Motor neuron (in vitro differentiated cells): Measurements from ENCODE around the gene ADRB1. TPM values are rescaled to one million over a fixed set of nuclear protein-coding genes. Genes with fewer than 3 reads are reported as not detected.

Experiments
- ATAC-seq, 8 experiments: fragments of 200-7000 bp; cut with Tn5 transposase; replicated peaks in 6 of 8; 2 replicates each; pipeline ENCODE4 v1.8.0; 2021; ENCODE audit warnings: mild to moderate bottlenecking in 8 of 8, moderate library complexity in 8 of 8
- H3K27ac ChIP-seq, 2 donors: fragments of 250-450 bp; sonication (Bioruptor Pico); 2 replicates each; pipeline ENCODE4 v1.9.0; 2021; ENCODE audit warnings: antibody characterized with exemption in 2 of 2, mild to moderate bottlenecking in 2 of 2, moderate library complexity in 1 of 2
- H3K4me1 ChIP-seq, 2 donors: fragments of 250-450 bp; sonication (Bioruptor Pico); replicated peaks in 1 of 2; 2 replicates each; pipeline ENCODE4 v1.6.1; 2021; ENCODE audit warnings: antibody characterized with exemption in 2 of 2, mild to moderate bottlenecking in 2 of 2, moderate library complexity in 1 of 2
- H3K4me3 ChIP-seq, 5 donors: fragments of 250-450 bp; sonication (Bioruptor Pico); 2 replicates each; pipeline ENCODE4 v1.9.0; 2021; ENCODE audit warnings: antibody characterized with exemption in 5 of 5, mild to moderate bottlenecking in 5 of 5, moderate library complexity in 4 of 5
- WGBS, 10 experiments: fragments of 450-650 bp; shearing (Covaris generic); methylation state at CpG; one replicate each; pipeline ENCODE4 v1.0.0; 2022; 5-methylcytosine and 5-hydroxymethylcytosine counted together
- in situ Hi-C, 9 experiments: fragments of 400-800 bp; cut with MboI; loops; one replicate each; pipeline ENCODE4 v1.15.0; 2021; ENCODE audit warnings: low sequenced_read_pairs in 9 of 9, low pct_unique_long_range_greater_than_20kb in 2 of 9; ENCODE audit not compliant: unreplicated experiment in 9 of 9
- total RNA-seq, 8 experiments: library from RNA; unstranded; fragments of 300-600 nt; gene quantifications; 2 replicates each; pipeline versions ENCODE4 v1.2.3 to v1.2.4, GENCODE V29; 2022

ADRB1 gene
- total RNA-seq, 8 experiments from 2014 or later, result 0.05 to 0.47 (median 0.22) TPM; not detected in 1

DNA sequence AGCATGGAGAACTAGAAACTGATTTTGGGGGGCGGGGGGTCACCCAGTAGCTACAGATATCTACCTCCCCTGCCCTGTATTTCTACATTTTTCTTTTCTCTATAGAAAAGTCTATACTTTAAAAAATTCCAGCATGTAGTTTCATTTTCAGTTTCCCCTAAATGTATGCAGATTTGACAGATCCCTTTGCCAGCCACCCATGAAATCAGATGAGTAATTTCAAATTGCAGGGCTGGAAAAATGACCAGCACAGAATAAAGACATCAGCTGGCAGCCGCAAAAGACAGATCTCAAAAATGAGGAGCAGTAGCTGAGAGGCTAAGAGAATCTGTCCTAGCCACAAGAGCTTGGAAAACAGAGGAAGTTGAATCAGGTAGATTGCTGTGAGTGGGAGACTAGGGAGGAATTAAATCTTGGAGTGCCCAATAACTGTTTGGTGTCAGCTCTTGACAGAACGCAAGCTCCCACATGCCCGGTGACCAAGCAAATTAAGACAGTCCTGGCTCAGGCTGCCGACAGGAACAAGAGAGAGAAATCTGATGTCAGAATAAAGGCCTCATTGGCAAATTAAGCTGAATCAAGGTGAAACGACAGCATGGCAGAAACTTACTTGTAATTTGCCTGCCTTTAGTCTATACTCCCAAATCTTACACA lies 24.5 kb downstream of the ADRB1 start:
- peak in 2 of 8 experiments; percentile 65 to 75 for ATAC-seq
- 10 to 100% (median 74%) methylated on average over 1 to 6 of the region's 6 CpGs for WGBS, 10 experiments
- Histone ChIP-seq H3K4me3 (no peak overlapping the region), H3K4me1 (peaks cover 15 to 21% of the 10 kb centered on the region in 2 donors), H3K27ac (no peak overlapping the region)
- in situ Hi-C loops, result no loop called here

DNA sequence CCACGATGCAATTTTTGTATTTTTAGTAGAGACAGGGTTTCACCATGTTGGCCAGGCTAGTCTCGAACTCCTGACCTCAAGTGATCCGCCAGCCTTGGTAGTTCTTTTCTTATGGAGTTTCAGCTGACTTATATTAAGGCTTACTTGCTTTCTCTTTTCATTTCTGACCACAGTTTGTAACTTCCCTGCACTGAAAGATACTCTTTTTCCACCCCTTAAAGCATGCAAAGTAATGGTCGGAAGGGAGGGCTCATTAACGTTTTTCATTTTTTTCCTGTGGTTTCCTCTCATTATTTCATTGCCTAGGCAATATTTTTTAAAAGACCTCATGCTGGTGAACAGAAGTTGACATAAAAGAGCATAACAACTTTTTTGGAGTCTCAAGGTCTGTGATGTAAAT lies 27.0 kb downstream of the ADRB1 start:
- peak in 1 of 8 experiments; percentile 13 for ATAC-seq
- WGBS, 10 experiments, result 44 to 93% (median 70%) methylated on average over 2 to 5 of the region's 5 CpGs
- Histone ChIP-seq H3K4me3 (no peak overlapping the region), H3K4me1 (peaks cover 9 to 14% of the 10 kb centered on the region in 2 donors), H3K27ac (no peak overlapping the region)
- in situ Hi-C loops, result no loop called here

DNA sequence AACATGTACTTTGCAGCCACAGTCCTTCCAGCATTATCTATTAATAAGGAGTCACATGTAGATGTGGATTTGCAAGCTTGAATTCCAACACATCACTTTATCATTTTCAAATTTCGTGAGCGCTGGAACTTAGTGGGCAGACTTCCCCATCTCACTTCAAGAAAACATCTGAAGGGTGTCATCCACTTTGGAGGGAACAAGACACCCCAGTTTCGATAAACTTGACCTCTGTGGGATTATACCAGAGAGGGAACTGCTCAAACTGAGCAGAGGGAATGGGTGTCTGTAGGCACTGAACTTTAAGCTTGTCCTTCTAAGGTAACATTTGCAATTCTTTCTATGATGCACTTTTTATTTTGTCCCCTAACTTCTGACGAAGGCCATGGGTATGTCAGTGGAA lies 27.5 kb downstream of the ADRB1 start:
- peak in 1 of 8 experiments; percentile 32 for ATAC-seq
- H3K27ac ChIP-seq, result no peak overlapping the region
- in situ Hi-C loops, result no loop called here
- 20 to 100% (median 76%) methylated on average over 1 to 4 of the region's 4 CpGs; no CpG with 5 or more reads in 1 of the 10 experiments for WGBS, 10 experiments
- peaks cover 9 to 13% of the 10 kb centered on the region in 2 donors for H3K4me1 ChIP-seq
- no peak overlapping the region for H3K4me3 ChIP-seq

DNA sequence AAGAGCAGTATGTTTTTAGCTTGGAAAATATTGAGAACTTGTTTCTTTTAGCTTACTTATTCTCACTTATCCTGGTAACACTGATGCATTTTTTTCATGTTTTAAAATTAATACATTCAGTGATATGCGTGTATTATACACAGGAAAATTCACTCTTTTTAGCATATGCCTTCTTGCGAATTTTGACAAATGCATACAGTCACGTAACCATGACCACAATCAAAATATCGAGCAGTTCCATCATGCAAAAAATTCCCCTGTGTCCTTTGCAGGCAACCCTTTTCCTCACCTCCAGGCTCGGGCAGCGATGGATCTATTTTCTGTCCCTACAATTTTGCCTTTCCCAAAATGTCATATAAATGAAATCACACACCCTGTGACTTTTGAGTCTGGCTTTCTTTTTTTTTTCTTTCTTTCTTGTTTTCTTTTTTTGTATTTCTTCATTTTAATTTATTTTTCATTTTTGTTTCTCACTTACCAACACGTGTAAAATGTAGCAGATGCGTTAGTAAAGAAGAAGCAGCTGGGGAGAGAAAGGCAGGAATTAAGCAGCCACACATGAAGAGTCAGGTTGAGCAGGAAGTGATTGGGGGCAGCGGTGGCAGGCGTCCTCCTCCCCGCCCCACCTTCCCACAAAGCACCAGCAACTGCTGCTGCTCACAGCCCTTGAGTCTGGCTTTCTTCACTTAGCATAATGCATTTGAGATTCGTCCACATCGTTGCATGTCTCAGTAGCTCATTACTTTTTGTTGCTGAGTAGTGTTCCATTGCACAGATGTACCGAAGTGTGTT lies 29.9 kb downstream of the ADRB1 start:
- in situ Hi-C loops, result no loop called here
- 27 to 97% (median 75%) methylated on average over 7 to 14 of the region's 14 CpGs for WGBS, 10 experiments
- ATAC-seq, result peak in 2 of 8 experiments; percentile 38 to 61
- Histone ChIP-seq H3K4me1 (peaks cover 0 to 4% of the 10 kb centered on the region in 2 donors), H3K4me3 (no peak overlapping the region), H3K27ac (no peak overlapping the region)

DNA sequence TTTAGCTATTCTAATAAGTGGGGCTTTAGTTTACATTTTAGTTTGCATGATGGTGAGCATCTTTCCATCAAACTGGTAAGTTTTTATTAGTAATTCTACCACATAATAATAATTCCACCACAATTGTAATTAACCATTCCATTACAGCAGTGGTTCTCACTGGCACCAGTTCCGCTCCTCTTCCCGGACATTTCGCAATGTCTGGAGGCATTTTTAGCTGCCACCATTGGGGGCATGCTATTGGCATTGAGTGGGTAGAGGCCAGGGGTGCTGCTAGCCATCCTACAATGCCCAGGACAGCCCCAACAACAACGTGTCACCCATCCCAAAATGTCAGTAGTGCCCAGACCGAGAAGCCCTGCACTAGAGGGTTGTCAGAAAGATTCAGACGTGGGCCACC lies 31.4 kb downstream of the ADRB1 start:
- in situ Hi-C loops, result no loop called here
- WGBS, 10 experiments, result 75 to 100% (median 95%) methylated on average over 1 to 4 of the region's 6 CpGs; no CpG with 5 or more reads in 2 of the 10 experiments
- no peak for ATAC-seq
- peaks cover 0 to 4% of the 10 kb centered on the region in 2 donors for H3K4me1 ChIP-seq
- H3K4me3 ChIP-seq, result no peak overlapping the region
- no peak overlapping the region for H3K27ac ChIP-seq

DNA sequence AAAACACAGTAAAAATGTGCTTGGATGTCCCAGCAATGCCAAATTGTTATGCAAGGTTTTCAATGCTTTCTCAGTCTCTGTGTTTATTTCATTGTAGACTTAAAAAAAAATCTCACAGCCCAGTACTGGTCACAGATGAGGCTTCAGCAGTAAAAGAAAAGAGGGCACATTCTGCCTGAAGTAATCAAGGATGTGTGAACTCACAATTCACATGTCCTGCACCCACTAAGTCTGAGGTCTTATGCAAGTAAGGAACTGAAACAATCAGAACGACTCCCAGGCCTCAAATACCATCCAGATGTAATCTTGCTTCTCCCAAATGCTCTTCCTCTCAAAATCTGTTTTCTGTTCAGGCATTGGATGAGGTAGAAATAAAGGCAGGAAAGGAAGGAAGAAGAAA lies 33.7 kb downstream of the ADRB1 start:
- in situ Hi-C loops, result no loop called here
- Histone ChIP-seq H3K27ac (no peak overlapping the region), H3K4me3 (no peak overlapping the region), H3K4me1 (peaks cover 0 to 2% of the 10 kb centered on the region in 2 donors)
- no peak for ATAC-seq
- WGBS, 10 experiments, result 30 to 100% (median 60%) methylated on average over 1 of the region's 1 CpG; no CpG with 5 or more reads in 5 of the 10 experiments

DNA sequence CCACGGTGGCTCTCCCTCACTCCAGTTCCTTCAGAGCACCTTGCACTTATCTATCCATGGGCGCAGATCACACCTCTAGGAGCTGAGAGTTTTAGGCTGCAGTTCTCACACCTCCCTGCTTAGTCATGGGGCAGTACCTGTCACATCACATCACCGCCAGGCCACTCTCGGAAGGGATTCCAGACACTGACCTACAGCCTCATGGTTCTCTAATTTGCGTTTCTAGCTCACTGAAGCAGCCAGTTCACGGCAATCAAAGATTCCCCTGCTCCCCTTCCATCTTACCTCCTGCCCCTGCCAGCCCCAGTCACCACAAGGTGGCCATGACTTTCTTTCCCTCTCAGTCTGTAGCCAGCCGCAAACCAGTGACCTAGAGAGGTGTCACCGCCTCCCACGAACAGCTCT lies 34.2 kb downstream of the ADRB1 start:
- 40 to 90% (median 80%) methylated on average over 1 to 4 of the region's 9 CpGs; no CpG with 5 or more reads in 5 of the 10 experiments for WGBS, 10 experiments
- Histone ChIP-seq H3K4me1 (no peaks in the 10 kb centered on the region), H3K4me3 (no peak overlapping the region), H3K27ac (no peak overlapping the region)
- ATAC-seq, result no peak
- in situ Hi-C loops, result no loop called here

DNA sequence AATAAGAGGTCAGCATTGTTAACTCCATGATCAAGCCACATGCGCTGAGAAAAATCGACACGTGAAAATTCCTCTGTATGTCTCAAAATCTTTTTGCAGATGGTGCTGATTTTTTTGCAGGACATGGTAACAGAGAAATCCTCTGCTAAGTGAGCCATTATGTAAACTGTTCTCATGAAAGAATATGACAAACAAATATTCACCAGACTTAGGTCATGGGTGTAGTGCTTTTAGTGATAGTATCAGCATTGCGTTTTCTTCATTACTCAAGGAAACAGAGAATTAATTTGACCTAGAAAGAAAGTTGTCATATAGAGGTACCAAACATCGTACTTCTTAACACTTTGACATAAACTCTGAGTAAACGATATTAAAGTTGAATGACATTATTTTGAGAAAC lies 34.7 kb downstream of the ADRB1 start:
- Histone ChIP-seq H3K4me3 (no peak overlapping the region), H3K4me1 (no peaks in the 10 kb centered on the region), H3K27ac (no peak overlapping the region)
- in situ Hi-C loops, result no loop called here
- 18 to 100% (median 91%) methylated on average over 1 to 6 of the region's 6 CpGs; no CpG with 5 or more reads in 1 of the 10 experiments for WGBS, 10 experiments
- ATAC-seq, result peak in 3 of 8 experiments; percentile 22 to 77 (median 77)

DNA sequence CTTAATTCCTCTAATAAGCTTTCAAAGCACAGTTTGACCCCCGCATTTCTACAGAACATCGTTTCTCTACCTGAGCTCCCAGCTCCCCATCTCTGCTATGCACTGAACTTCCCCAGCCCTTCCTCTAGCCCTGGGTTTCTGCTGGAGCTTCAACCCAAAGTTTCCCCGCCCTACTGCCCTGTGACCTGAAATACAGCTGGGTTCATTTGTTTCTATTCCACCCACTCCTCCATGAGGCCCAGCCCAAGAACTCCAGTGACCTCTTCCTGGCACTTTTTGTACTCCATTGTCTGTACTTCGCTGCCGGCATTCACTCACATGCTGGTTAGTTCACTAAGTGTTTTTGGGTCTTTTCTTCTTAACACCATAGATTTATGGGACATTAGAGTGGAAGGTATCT lies 35.8 kb downstream of the ADRB1 start:
- Histone ChIP-seq H3K27ac (no peak overlapping the region), H3K4me3 (no peak overlapping the region), H3K4me1 (no peaks in the 10 kb centered on the region)
- ATAC-seq, result peak in 1 of 8 experiments; percentile 38
- WGBS, 10 experiments, result 0 to 72% (median 57%) methylated on average over 1 to 5 of the region's 5 CpGs; no CpG with 5 or more reads in 1 of the 10 experiments
- in situ Hi-C loops, result no loop called here

DNA sequence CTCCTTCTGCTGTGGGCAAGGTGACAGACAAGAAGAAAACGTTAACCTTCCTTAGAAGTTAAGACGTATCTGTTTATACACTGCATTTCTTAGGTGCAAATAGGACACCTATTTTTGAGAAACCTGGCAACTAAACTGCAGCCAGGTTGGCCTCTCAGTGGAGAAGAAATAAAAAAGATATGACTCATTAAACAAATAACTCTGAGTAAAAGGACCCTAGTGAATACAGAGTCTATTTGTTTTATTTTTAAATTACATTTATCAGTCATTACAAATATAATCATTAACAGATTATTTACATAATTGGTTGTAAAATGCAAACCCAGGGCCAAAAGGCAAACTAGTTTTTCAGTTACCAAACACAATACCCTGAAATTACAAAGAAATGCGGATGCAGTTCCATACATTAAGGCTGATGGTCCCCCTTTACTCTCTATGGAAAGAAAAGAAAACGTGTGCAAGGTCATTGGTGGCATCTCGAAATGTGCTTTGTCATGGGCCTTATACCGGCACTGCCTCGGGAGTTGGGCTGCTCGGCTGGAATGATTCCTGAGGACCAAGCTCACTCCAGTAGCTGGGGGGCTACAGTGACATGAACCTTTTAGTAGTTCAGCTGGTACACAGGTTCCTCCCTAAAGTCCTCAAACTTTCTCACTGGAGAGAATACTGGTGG lies 38.4 kb downstream of the ADRB1 start:
- no peak for ATAC-seq
- WGBS, 10 experiments, result 50 to 100% (median 75%) methylated on average over 2 to 7 of the region's 8 CpGs
- Histone ChIP-seq H3K27ac (no peak overlapping the region), H3K4me3 (no peak overlapping the region), H3K4me1 (no peaks in the 10 kb centered on the region)
- in situ Hi-C loops, result no loop called here

DNA sequence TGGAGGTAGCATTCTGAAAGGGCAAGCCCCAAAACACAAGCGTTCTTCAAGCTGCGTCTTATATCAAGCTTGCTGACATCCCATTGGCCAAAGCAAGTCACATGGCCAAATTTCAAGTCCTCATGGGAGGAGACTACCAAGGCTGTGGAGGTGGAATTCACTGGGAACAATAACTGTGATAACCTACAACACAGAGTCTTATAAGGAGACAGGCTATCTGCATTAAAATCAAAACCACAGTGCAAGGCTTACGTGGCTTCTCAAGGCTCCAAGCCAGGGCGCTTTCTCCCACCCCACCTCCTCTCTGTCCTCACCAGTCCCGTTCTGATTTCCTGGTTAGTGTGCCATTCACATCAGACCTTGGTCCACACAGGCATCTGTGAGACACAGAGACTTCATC lies 39.4 kb downstream of the ADRB1 start:
- Histone ChIP-seq H3K4me3 (no peak overlapping the region), H3K27ac (no peak overlapping the region), H3K4me1 (no peaks in the 10 kb centered on the region)
- ATAC-seq, result no peak
- 74 to 100% (median 89%) methylated on average over 2 to 5 of the region's 5 CpGs; no CpG with 5 or more reads in 4 of the 10 experiments for WGBS, 10 experiments
- in situ Hi-C loops, result no loop called here

DNA sequence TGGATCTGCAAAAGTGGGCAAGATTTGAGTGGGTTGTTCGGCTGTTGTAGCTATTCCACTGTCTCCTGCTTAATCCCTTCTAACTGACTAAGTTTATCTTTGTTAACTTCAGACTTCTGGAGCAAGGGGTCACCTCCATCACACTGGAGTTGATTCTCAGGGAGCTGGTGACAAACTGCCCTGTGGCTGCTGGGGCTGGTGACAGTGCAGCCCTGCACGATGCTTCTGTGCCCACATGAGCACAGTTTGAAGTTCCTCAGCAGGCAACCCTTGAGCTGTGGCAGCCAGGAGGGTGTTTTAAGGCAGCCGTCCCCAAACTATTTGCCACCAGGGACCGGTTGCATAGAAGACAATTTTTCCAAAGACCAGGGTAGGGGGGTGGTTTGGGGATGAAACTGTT lies 40.5 kb downstream of the ADRB1 start:
- Histone ChIP-seq H3K27ac (no peak overlapping the region), H3K4me1 (no peaks in the 10 kb centered on the region), H3K4me3 (no peak overlapping the region)
- in situ Hi-C loops, result no loop called here
- WGBS, 10 experiments, result 17 to 100% (median 78%) methylated on average over 1 to 4 of the region's 4 CpGs; no CpG with 5 or more reads in 4 of the 10 experiments
- ATAC-seq, result no peak

DNA sequence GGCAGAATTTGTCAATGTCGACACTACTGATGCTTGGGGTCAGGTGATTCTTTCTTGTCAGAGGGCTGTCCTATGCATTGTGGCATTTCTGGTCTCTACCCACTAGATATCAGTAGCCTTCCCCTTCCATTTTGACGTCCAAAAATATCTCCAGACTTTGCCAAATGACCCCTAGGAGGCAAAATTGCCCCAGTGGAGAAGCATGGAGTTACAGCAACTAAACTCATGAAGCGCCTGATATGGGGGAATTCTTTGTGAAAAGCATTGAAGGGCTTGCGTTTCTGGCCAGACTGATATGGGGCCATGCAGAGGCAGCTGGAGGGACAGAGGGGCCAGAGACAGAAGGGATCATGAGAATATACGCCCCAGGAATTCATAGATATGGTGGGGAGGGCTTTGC lies 43.6 kb downstream of the ADRB1 start:
- Histone ChIP-seq H3K27ac (no peak overlapping the region), H3K4me3 (no peak overlapping the region), H3K4me1 (no peaks in the 10 kb centered on the region)
- in situ Hi-C loops, result no loop called here
- 39 to 92% (median 67%) methylated on average over 1 to 4 of the region's 5 CpGs; no CpG with 5 or more reads in 1 of the 10 experiments for WGBS, 10 experiments
- no peak for ATAC-seq
